ENCODE data around the gene C1orf232. TPM values are rescaled to one million over a fixed set of nuclear protein-coding genes. Genes with fewer than 3 reads are reported as not detected.

C1orf232 gene
- total and polyA plus RNA-seq, 4 donors: not detected

DNA sequence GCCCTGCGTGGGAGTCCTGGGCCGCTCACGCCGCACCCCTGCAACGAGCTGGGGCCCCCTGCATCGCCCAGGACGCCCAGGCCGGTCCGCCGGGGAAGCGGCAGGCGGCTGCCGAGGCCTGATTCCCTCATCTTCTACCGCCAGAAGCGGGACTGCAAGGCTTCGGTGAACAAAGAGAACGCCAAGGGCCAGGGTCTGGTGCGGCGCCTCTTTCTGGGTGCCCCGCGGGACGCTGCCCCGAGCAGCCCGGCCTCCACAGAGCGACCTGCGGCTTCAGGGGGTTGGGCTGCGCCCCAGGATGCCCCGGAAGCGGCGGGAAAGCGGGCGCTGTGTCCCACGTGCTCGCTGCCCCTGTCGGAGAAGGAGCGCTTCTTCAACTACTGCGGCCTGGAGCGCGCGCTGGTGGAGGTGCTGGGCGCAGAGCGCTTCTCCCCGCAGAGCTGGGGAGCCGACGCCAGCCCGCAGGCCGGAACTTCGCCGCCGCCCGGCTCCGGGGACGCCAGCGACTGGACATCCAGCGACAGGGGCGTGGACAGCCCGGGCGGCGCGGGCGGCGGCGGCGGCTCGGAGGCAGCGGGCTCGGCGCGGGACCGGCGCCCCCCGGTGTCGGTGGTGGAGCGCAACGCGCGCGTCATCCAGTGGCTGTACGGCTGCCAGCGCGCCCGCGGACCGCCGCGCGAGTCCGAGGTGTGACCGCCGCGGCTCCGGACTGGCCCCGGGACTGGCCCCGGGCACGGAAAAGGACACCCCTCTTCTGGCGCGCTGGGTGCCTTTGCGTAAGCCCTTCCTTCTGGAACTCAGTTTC, 7.1 kb downstream of the C1orf232 start:
- peaks cover 10 to 26% (median 18%) of the 10 kb centered on the region in 4 donors for H3K4me1 ChIP-seq (ENCODE audit: control insufficient read depth in 4 of 4, insufficient read depth in 4 of 4, low read length in 3 of 4)
- H3K27me3 ChIP-seq (ENCODE audit: control insufficient read depth in 4 of 4, insufficient read depth in 4 of 4, low read length in 3 of 4): peaks cover 0 to 4% (median under 1%) of the 10 kb centered on the region in 4 donors
- peak overlapping the region in 1 of 2 donors; percentile 33 for H3K27ac ChIP-seq (ENCODE audit: low read depth in 1 of 2, low read length in 2 of 2)
- no peaks in the 10 kb centered on the region for H3K9me3 ChIP-seq (ENCODE audit: control insufficient read depth in 4 of 4, low read length in 3 of 4)
- no peak overlapping the region for H3K9ac ChIP-seq (ENCODE audit: low read depth in 1 of 2, low read length in 2 of 2)
- TF ChIP-seq GABPA (IDR thresholded peaks at IDR 0.05 in 1 of 2, conservative IDR thresholded peaks at IDR 0.05 in 1 of 2) (no peak), FOXA2 (IDR thresholded peaks at IDR 0.05) (no peak), RAD21 (IDR thresholded peaks at IDR 0.05) (no peak), YY1 (IDR thresholded peaks at IDR 0.05) (no peak), FOXA1 (IDR thresholded peaks at IDR 0.05) (no peak), TAF1 (conservative IDR thresholded peaks at IDR 0.05) (no peak), JUND (IDR thresholded peaks at IDR 0.05) (no peak), SP1 (IDR thresholded peaks at IDR 0.05) (no peak), NR2F2 (IDR thresholded peaks at IDR 0.05) (no peak), EGR1 (IDR thresholded peaks at IDR 0.05; ENCODE audit: low read depth in 2 of 2) (no peak), HNF4G (IDR thresholded peaks at IDR 0.05) (no peak), HNF4A (conservative IDR thresholded peaks at IDR 0.05) (no peak)
- TF ChIP-seq, protein P1, sequence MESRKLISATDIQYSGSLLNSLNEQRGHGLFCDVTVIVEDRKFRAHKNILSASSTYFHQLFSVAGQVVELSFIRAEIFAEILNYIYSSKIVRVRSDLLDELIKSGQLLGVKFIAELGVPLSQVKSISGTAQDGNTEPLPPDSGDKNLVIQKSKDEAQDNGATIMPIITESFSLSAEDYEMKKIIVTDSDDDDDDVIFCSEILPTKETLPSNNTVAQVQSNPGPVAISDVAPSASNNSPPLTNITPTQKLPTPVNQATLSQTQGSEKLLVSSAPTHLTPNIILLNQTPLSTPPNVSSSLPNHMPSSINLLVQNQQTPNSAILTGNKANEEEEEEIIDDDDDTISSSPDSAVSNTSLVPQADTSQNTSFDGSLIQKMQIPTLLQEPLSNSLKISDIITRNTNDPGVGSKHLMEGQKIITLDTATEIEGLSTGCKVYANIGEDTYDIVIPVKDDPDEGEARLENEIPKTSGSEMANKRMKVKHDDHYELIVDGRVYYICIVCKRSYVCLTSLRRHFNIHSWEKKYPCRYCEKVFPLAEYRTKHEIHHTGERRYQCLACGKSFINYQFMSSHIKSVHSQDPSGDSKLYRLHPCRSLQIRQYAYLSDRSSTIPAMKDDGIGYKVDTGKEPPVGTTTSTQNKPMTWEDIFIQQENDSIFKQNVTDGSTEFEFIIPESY (IDR thresholded peaks at IDR 0.05): no peak
- TF ChIP-seq, protein P2, sequence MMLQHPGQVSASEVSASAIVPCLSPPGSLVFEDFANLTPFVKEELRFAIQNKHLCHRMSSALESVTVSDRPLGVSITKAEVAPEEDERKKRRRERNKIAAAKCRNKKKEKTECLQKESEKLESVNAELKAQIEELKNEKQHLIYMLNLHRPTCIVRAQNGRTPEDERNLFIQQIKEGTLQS (IDR thresholded peaks at IDR 0.05): no peak
- TF ChIP-seq, protein P3, sequence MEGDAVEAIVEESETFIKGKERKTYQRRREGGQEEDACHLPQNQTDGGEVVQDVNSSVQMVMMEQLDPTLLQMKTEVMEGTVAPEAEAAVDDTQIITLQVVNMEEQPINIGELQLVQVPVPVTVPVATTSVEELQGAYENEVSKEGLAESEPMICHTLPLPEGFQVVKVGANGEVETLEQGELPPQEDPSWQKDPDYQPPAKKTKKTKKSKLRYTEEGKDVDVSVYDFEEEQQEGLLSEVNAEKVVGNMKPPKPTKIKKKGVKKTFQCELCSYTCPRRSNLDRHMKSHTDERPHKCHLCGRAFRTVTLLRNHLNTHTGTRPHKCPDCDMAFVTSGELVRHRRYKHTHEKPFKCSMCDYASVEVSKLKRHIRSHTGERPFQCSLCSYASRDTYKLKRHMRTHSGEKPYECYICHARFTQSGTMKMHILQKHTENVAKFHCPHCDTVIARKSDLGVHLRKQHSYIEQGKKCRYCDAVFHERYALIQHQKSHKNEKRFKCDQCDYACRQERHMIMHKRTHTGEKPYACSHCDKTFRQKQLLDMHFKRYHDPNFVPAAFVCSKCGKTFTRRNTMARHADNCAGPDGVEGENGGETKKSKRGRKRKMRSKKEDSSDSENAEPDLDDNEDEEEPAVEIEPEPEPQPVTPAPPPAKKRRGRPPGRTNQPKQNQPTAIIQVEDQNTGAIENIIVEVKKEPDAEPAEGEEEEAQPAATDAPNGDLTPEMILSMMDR (IDR thresholded peaks at IDR 0.05; ENCODE audit: low read depth, low read length, missing input control): no peak
- TF ChIP-seq, protein P4, sequence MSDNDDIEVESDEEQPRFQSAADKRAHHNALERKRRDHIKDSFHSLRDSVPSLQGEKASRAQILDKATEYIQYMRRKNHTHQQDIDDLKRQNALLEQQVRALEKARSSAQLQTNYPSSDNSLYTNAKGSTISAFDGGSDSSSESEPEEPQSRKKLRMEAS (IDR thresholded peaks at IDR 0.05): no peak
- TF ChIP-seq, protein P5, sequence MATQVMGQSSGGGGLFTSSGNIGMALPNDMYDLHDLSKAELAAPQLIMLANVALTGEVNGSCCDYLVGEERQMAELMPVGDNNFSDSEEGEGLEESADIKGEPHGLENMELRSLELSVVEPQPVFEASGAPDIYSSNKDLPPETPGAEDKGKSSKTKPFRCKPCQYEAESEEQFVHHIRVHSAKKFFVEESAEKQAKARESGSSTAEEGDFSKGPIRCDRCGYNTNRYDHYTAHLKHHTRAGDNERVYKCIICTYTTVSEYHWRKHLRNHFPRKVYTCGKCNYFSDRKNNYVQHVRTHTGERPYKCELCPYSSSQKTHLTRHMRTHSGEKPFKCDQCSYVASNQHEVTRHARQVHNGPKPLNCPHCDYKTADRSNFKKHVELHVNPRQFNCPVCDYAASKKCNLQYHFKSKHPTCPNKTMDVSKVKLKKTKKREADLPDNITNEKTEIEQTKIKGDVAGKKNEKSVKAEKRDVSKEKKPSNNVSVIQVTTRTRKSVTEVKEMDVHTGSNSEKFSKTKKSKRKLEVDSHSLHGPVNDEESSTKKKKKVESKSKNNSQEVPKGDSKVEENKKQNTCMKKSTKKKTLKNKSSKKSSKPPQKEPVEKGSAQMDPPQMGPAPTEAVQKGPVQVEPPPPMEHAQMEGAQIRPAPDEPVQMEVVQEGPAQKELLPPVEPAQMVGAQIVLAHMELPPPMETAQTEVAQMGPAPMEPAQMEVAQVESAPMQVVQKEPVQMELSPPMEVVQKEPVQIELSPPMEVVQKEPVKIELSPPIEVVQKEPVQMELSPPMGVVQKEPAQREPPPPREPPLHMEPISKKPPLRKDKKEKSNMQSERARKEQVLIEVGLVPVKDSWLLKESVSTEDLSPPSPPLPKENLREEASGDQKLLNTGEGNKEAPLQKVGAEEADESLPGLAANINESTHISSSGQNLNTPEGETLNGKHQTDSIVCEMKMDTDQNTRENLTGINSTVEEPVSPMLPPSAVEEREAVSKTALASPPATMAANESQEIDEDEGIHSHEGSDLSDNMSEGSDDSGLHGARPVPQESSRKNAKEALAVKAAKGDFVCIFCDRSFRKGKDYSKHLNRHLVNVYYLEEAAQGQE (IDR thresholded peaks at IDR 0.05): no peak
- WGBS: 1% methylated on average over 98 of the region's 98 CpGs
- H3K36me3 ChIP-seq (ENCODE audit: control insufficient read depth in 4 of 4, insufficient read depth in 3 of 4, low read depth in 1 of 4, low read length in 3 of 4): no peaks in the 10 kb centered on the region
- peak; percentile 56 for DNase-seq (ENCODE audit: low spot score)
- H3K4me3 ChIP-seq (ENCODE audit: low read depth in 1 of 3, low read length in 3 of 3): peak overlapping the region; percentile 35 to 59 (median 51)

Data from liver (tissue), 9 donors.